SK-N-SH (cell line): ENCODE data around the gene RCBTB2.

Experiments used
- CTCF ChIP-seq: fragments of 200-600 bp; sonication (generic); IDR thresholded peaks from 2 replicates; pipeline ENCODE4 v1.6.1; 2017; ENCODE audit warnings: antibody characterized with exemption, mild to moderate bottlenecking, moderate library complexity
- EP300 ChIP-seq, 2 experiments: IDR thresholded peaks; 2 replicates each; pipeline versions ENCODE4 v1.4.0 to v1.6.1; 2012; ENCODE audit warnings: borderline replicate concordance in 1 of 2, low read depth in 1 of 2, low read length in 1 of 2
- EZH2phosphoT487 ChIP-seq: fragments of 200-600 bp; sonication (generic); IDR thresholded peaks from 2 replicates; pipeline ENCODE4 v1.6.1; 2017; ENCODE audit warnings: low read depth, mixed run types, mild to moderate bottlenecking, antibody characterized with exemption, moderate library complexity, borderline replicate concordance
- IRF3 ChIP-seq: fragments of 150-350 bp; IDR thresholded peaks from 2 replicates; pipeline ENCODE4 v1.6.1; 2016; ENCODE audit warnings: mild to moderate bottlenecking, low read depth, low read length
- JUND ChIP-seq: IDR thresholded peaks from 2 replicates; pipeline ENCODE4 v1.4.0; 2012
- RAD21 ChIP-seq: IDR thresholded peaks from 2 replicates; pipeline ENCODE4 v1.6.1; 2012; ENCODE audit warnings: mild to moderate bottlenecking, low read length
- RCOR1 ChIP-seq: fragments of 150-350 bp; IDR thresholded peaks from 2 replicates; pipeline ENCODE4 v1.6.1; 2017; ENCODE audit warnings: antibody characterized with exemption, low read length
- RXRA ChIP-seq: IDR thresholded peaks from 2 replicates; pipeline ENCODE4 v1.4.0; 2012; ENCODE audit warnings: low read depth, mild to moderate bottlenecking, borderline replicate concordance
- SIN3A ChIP-seq: IDR thresholded peaks from 2 replicates; pipeline ENCODE4 v1.6.1; 2012; ENCODE audit warnings: low read depth, mild to moderate bottlenecking, low read length, moderate library complexity, borderline replicate concordance
- TAF1 ChIP-seq: IDR thresholded peaks from 2 replicates; pipeline ENCODE4 v1.6.1; 2012; ENCODE audit warnings: low read depth, mild to moderate bottlenecking, low read length, moderate library complexity, borderline replicate concordance
- TCF12 ChIP-seq: IDR thresholded peaks from 2 replicates; pipeline ENCODE4 v1.4.0; 2012
- ZBTB33 ChIP-seq: IDR thresholded peaks from 2 replicates; pipeline ENCODE4 v1.4.0; 2012; ENCODE audit warnings: low read depth, borderline replicate concordance

- TF ChIP-seq CTCF (no peak), ZBTB33 (no peak), SIN3A (no peak), TAF1 (no peak), EZH2phosphoT487 (no peak), JUND (no peak), TCF12 (no peak), RAD21 (no peak), RXRA (no peak), EP300 (IDR thresholded peaks at IDR 0.05; ENCODE audit: borderline replicate concordance in 1 of 2, low read depth in 1 of 2, low read length in 1 of 2) (no peak), IRF3 (no peak), RCOR1 (no peak)
These were observed 4.9 kb downstream of the RCBTB2 start for GRCh38 chr13:48527955-48528354.
